Activated gamma-delta T cell (primary cell): ENCODE measurements around the gene ARMC9.
"Not testable (repeated sequence)": the region's sequence is repeated elsewhere in the genome, so short reads cannot be mapped to it uniquely, and the experiment has no call there.

Experiments used
- DNase-seq: peaks from one replicate; lab custom pipeline; 2025; lab: John Stamatoyannopoulos, UW

Gene ARMC9

DNA sequence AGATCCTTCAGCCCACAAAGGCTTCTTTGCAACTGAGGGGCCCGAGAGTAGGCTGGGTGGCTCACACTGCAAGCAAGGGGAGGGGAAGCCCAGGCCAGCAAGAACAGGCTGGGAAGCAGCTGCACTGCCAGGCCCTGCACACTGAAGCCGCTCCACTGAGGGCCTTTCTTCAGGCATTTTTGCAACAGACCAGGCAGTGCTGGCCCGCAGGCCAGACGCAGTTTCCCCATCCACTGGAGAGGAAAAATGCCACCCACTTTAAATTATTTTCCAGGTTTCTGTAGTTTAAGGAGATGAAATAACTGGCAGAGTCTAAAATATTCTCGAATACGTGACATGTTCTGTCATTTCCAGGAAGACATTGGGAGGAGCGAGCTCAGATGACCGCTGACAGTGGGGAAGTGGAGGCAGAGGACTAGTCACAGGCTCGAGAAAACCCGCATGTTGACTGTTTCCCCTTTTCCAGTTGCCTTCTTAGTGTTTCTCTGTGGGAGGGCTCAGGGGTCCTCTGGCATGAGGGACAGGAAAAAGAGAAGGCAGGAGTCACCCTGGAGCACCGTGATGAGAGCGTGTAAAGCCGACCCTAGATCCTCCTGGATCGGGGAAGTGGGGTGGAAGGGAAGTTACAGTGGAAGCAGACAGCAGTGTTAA, 143.8 kb downstream of the ARMC9 start:
- DNase-seq: no peak

- no peak for DNase-seq
Observed at GRCh38 chr2:231343006-231343710, 144.7 kb downstream of the ARMC9 start.

DNA sequence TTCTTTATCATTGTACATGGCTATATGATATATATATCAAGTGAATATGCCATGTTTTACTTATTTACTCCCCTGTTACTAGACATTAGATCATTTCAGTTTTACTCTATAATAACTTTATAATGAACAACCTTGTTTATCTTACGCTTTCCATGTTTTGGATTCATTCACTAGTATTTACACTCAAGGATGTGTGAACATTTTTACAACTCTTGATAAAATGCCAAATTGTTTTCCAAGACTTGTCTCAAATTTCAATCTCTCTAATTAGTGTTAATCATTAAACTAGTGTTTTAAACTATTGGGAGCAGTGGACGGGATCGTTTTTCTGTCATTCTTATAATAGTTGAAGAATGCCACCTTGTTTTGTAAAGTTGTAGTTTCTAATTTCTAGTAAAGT, 145.6 kb downstream of the ARMC9 start:
- DNase-seq: no peak

DNA sequence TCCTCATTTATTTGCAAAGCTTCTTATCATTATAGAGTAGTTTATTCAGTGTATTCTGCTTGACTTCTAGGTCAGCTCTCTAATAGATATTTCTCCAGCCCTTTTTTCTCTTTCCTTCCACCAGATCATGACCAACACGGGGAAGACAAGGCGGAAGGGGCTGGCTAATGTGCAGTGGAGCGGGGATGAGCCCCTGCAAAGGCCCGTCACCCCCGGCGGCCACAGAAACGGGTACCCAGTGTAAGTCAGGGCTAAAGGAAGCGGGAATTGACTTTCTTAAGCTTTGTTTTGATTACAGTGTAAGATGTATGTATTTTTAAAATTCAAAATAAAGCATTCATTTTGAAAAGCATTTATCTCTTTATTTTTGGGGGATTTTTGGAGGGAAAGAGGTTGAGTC, 146.4 kb downstream of the ARMC9 start:
- DNase-seq: no peak

DNA sequence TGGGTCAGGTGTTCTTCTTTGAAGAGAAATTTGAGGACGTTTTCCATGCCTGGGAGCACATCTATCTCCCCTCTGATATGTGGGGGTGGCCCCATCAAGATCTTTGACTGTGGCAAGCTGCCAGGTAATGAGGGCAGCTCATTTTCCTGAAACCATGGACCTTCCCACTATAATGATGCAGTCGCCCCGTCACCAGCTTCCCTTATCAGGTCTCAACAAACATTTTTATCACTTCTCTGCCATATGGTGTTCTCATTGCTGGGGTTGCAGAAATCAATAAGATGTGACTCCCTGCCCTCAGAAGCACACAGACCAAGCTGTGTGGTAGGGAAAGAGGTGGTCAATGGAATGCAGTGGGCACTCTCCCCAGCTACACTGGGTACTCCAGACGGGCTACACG, 148.7 kb downstream of the ARMC9 start:
- DNase-seq: no peak

- DNase-seq: no peak
Observed at GRCh38 chr2:231347638-231348037, 149.2 kb downstream of the ARMC9 start.

DNA sequence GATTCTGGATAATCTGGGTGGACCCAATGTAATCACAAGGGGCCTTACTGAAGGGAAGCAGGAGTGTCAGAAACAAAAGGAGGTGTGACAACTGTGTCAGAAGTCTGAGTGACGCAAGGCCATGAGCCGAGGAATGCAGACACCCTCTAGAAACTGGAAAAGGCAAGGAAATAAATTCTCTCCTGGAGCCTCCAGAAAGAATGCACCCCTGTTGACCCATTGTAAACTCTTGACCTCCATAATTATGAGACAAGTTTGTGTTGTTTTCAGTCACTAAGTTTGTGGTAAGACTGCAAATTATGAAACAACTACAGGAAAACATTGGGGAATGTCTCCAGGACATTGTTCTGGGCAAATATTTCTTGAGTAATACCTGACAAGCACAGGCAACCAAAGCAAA, 149.7 kb downstream of the ARMC9 start:
- DNase-seq: no peak

DNA sequence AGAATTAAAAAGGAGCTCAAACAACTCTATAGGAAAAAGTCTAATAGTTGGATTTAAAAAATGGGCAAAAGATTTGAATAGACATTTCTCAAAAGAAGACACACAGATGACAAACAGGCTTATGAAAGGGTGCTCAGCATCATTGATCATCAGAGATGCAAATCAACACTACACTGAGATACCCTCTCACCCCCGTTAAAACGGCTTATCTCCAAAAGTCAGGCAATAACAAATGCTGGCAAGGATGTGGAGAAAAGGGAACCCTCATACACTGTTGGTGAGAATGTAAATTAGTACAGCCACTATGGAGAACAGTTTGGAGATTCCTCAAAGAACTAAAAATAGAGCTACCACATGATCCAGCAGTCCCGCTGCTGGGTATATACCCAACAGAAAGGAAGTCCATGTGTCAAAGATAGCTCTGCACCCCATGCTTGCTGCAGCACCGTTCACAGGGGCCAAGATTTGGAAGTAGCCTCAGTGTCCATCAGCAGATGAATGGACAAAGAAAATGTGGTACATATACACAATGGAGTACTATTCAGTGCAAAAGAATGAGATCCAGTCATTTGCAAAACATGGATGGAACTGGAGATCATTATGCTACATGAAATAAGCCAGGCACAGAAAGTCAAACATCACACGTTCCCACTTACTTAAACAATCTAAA, 150.4 kb downstream of the ARMC9 start:
- no peak for DNase-seq

DNA sequence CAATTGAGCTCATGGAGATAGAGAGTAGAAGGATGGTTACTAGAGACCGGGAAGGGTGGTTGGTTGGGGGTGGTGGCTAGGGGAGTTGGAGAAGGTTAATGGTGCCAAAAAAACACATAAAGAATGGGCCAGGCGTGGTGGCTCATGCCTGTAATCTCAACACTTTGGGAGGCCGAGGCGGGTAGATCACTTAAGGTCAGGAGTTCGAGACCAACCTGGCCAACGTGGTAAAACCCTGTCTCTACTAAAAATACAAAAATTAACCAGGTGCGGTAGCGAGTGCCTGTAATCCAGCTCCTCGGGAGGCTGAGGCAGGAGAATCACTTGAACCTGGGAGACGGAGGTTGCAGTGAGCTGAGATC, 150.9 kb downstream of the ARMC9 start:
- DNase-seq: not testable (repeated sequence)

DNA sequence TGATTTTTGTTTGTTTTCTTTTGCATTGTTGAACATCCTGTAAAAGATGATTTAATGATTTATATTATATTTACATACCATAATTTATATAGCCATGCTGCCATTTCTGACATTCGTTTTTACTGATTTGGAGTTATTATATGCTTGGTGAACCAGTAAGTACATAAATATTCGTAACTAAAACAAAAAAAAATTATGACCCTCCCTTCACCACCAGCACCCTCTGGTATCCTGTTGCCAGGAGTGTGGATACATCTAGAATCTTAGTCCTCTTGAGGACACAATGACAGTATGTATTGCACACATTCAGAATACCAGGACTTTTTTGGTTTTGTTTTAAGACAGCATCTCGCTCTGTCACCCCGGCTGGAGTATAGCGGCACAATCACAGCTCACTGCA, 153.2 kb downstream of the ARMC9 start:
- no peak for DNase-seq

DNA sequence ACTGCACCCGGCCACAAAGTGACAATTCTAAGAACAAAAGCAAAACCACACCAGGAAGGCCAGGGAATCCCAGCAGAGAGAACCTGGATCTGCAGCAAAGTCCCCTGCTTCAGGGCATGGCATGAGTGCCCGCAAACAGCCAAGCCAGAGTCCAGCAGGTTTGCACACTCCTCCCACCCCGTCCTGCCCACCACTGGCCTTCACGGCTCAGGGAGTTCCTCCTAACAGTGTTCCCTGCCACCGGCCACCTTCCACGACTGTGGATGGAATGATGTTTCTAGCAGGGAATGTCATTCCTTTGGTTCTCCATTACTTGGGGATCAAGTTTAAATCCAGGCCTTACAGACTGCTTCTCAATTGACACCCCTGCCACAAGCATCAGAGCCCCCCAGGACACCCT, 155.0 kb downstream of the ARMC9 start:
- DNase-seq: no peak

- DNase-seq: no peak
Observed at GRCh38 chr2:231355508-231356465, 157.4 kb downstream of the ARMC9 start.

- no peak for DNase-seq
Observed at GRCh38 chr2:231356466-231356844, 158.0 kb downstream of the ARMC9 start.

DNA sequence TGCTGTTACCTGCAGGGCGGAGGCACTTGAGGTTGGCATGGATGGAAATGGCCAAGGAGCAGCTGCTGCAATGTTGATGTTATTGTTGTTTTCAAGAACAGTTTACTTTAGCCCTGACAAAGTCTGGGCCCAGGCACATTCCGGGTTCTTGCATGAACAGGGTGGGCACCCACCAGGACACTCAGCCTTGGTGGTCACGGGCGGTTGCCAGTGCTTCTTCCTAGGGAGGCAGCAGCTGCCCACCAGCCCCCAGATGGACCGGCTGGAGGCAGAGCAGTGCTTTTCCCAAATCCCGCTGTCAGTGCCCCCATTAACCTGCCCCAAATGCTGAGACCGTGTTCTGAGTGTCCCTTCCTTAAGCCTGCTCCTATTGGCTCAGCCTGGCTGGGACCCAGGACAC, 158.6 kb downstream of the ARMC9 start:
- no peak for DNase-seq

DNA sequence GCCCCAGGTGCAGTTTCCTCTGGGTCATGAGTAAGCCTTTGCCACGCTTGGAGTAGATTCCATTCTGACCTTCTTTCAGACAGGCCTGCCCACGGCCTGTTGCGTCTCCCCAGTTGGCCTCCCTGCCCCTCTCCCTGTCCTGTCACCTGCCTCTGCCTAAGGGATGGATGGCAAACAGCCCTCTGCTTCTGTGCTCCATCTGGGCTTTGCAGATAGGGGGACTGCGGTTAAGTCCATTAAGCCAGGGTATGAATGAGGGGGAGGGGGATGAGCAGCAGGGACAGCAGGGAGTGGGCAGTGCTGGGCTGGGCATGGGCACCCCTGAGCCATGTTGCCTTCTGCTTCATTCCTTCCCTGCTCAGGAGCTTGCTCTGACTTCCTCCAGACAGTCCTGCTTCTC, 159.5 kb downstream of the ARMC9 start:
- no peak for DNase-seq

- no peak for DNase-seq
Observed at GRCh38 chr2:231359441-231359840, 161.0 kb downstream of the ARMC9 start.

GRCh38 chr2:231359948-231360347, 161.5 kb downstream of the ARMC9 start:
- no peak for DNase-seq

GRCh38 chr2:231360401-231360800, 162.0 kb downstream of the ARMC9 start:
- DNase-seq: no peak

- no peak for DNase-seq
Observed at GRCh38 chr2:231360881-231361371, 162.5 kb downstream of the ARMC9 start.

DNA sequence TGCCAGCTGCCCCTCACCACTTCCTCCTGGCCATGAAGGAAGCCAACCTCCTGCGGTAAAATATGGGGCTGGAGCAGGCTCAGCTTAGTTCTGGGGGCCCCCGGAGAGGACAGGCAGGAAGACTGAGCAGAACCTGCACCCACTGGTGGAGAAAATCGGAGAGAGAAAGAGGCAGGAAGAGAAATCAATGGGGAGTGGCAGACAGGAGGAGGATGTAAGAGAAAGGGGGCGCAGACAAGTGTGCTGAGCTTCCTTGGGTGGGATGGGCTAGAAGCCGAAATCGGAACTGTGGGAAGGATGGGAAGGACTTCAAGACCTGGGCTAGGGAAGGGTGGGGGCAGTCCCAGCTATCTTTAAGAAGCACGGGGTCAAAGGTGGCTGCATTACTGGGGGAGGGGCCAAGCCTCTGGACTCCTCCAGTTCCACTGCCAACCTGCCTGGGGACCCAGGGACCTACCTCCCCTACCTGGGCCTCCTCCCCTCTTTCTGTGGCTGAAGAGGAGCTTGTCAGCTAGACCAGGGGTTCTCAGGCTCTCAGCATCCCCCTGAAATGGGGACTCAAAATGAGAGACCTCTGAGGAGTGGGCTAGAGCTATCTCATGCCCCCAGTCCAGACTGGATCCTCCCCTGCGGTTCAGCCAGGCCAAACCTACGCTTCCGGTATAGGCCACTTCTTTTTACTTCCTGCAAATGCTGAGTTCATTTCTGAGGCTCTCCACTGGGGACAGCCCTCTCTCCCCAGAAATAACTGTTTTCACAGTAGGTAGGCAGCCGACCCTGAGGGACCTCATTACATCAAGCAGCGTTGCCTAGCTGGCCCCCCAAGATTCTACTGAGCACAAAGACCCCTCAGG, 163.5 kb downstream of the ARMC9 start:
- no peak for DNase-seq

DNA sequence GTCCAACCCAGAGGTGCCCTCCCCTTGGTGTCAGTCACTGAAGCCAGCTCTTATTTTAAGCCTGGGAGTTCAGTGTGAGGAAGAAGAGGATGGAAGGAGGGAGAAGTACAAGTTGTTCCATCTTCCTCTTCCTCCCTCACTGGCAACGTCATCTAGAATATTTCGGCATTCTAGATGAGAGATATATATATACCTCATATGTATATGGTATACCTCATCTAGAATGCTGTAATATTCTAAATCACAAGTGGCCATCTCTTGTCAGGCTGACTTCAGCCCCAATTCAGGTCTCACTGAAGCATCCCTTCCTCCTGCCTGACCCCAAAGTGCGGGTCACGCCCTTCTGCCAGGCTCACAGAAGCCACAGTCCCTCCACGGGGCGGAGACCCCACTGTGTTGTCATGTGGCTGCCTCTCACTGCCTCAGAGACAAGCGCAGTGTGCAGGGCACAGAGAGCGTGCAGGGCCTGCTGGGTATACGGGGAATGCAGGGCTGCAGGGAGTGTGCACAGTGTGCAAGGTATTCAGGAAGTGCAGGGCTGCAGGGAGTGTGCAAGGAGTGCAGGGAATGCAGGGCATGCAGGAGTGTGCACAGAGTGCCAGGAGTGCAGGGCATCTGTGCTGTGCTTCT, 164.2 kb downstream of the ARMC9 start:
- no peak for DNase-seq
